H1 (cell line): Measurements from ENCODE around the gene MYRIP. TPM values are rescaled to one million over a fixed set of nuclear protein-coding genes. Genes with fewer than 3 reads are reported as not detected.

Source experiments
- CTCF ChIA-PET: fragments of 300-600 bp; sonication (Branson Sonifier 250); formaldehyde crosslinking; loops from one replicate; lab custom pipeline; 2021; ENCODE audit not compliant: partially characterized antibody; lab: Charles Lee
- POLR2A ChIA-PET: fragments of 300-600 bp; sonication (Branson Sonifier 250); formaldehyde crosslinking; loops from one replicate; lab custom pipeline; 2021; ENCODE audit warnings: inconsistent platforms; ENCODE audit not compliant: partially characterized antibody; lab: Charles Lee
- DNase-seq, 2 experiments: peaks; one replicate each; pipeline versions ENCODE4 v3.0.0 to v3.0.0-alpha.2; 2010 to 2022; ENCODE audit warnings: low spot score in 2 of 2, low read depth in 1 of 2, mixed read lengths in 1 of 2
- FAIRE-seq: peaks from 2 replicates; lab custom pipeline; 2011; peaks lifted over from hg19 to GRCh38; lab: Jason Lieb, UNC
- H2AFZ ChIP-seq: 2 replicates; pipeline ENCODE4 v1.8.1; 2012; ENCODE audit warnings: low read length, inconsistent platforms
- H2AK5ac ChIP-seq: 2 replicates; pipeline ENCODE4 v1.6.1; 2013; ENCODE audit warnings: low read depth, low read length
- H2BK120ac ChIP-seq: replicated peaks from 2 replicates; pipeline ENCODE3; 2013; ENCODE audit warnings: low read depth, low read length, inconsistent platforms
- H2BK12ac ChIP-seq: 2 replicates; pipeline ENCODE4 v1.6.1; 2013; ENCODE audit warnings: low read depth, low read length
- H2BK15ac ChIP-seq: 2 replicates; pipeline ENCODE4 v1.6.1; 2013; ENCODE audit warnings: low read length
- H2BK20ac ChIP-seq: 2 replicates; pipeline ENCODE4 v1.6.1; 2013; ENCODE audit warnings: low read length
- H2BK5ac ChIP-seq: 2 replicates; pipeline ENCODE4 v1.6.1; 2013; ENCODE audit warnings: low read depth, low read length
- H3K14ac ChIP-seq: 2 replicates; pipeline ENCODE4 v1.6.1; 2013; ENCODE audit warnings: inconsistent platforms; ENCODE audit not compliant: insufficient read length
- H3K18ac ChIP-seq: 2 replicates; pipeline ENCODE4 v1.6.1; 2013; ENCODE audit warnings: low read length; ENCODE audit errors: extremely low read depth
- H3K23ac ChIP-seq: 2 replicates; pipeline ENCODE4 v1.6.1; 2013; ENCODE audit warnings: inconsistent platforms; ENCODE audit not compliant: insufficient read length
- H3K23me2 ChIP-seq: 2 replicates; pipeline ENCODE4 v1.6.1; 2013; ENCODE audit warnings: low read depth, low read length
- H3K27ac ChIP-seq: 2 replicates; pipeline ENCODE4 v1.6.1; 2011; ENCODE audit warnings: low read depth, low read length, inconsistent platforms
- H3K27me3 ChIP-seq, 4 experiments: replicated peaks in 1 of 4; 1 replicate in 1 of 4; 2 replicates in 3 of 4; pipeline versions ENCODE4 v1.6.1 to v1.8.1; 2011 to 2013; ENCODE audit warnings: low read length in 3 of 4, mild to moderate bottlenecking in 3 of 4, inconsistent platforms in 2 of 4, mixed read lengths in 2 of 4, moderate library complexity in 1 of 4; ENCODE audit not compliant: control insufficient read depth in 3 of 4, insufficient read depth in 3 of 4; ENCODE audit errors: extremely low read depth in 1 of 4
- H3K36me3 ChIP-seq, 4 experiments: 2 replicates each; pipeline versions ENCODE4 v1.6.1 to v1.8.1; 2011 to 2013; ENCODE audit warnings: mild to moderate bottlenecking in 4 of 4, low read length in 3 of 4, moderate library complexity in 2 of 4, control low read depth in 1 of 4, inconsistent platforms in 1 of 4; ENCODE audit not compliant: insufficient read depth in 4 of 4, control insufficient read depth in 2 of 4
- H3K4ac ChIP-seq: replicated peaks from 2 replicates; pipeline ENCODE3; 2013; ENCODE audit warnings: low read length, low read depth, mixed read lengths, inconsistent platforms; ENCODE audit not compliant: insufficient read length
- H3K4me1 ChIP-seq, 4 experiments: replicated peaks in 1 of 4; 1 replicate in 1 of 4; 2 replicates in 3 of 4; pipeline versions ENCODE4 v1.6.1 to v1.8.1; 2011 to 2013; ENCODE audit warnings: low read length in 3 of 4, inconsistent platforms in 2 of 4, mixed read lengths in 1 of 4; ENCODE audit not compliant: insufficient read depth in 4 of 4, control insufficient read depth in 3 of 4
- H3K4me2 ChIP-seq, 2 experiments: 2 replicates each; pipeline versions ENCODE4 v1.6.1 to v1.8.1; 2011 to 2013; ENCODE audit warnings: low read depth in 2 of 2, low read length in 2 of 2, control low read depth in 1 of 2, inconsistent platforms in 1 of 2, mild to moderate bottlenecking in 1 of 2; ENCODE audit not compliant: insufficient read depth in 1 of 2
- H3K4me3 ChIP-seq, 4 experiments: fragments of 200-600, 300-600 bp in 1 of 4; sonication (generic), shearing (Covaris generic), sonication (Bioruptor Twin) in 1 of 4; 2 replicates each; pipeline versions ENCODE4 v1.5.1 to v1.8.1; 2011 to 2016; ENCODE audit warnings: low read length in 4 of 4, low read depth in 3 of 4, control low read depth in 2 of 4, inconsistent platforms in 2 of 4, mild to moderate bottlenecking in 2 of 4, mixed read lengths in 1 of 4, moderate library complexity in 1 of 4; ENCODE audit not compliant: insufficient read depth in 2 of 4; ENCODE audit errors: extremely low read depth in 1 of 4
- H3K56ac ChIP-seq: replicated peaks from 2 replicates; pipeline ENCODE3; 2013; ENCODE audit warnings: low read depth, mild to moderate bottlenecking, mixed read lengths, low read length, inconsistent platforms; ENCODE audit not compliant: insufficient read length
- H3K79me1 ChIP-seq: 2 replicates; pipeline ENCODE4 v1.6.1; 2013; ENCODE audit warnings: low read depth, low read length, control low read depth
- H3K79me2 ChIP-seq, 2 experiments: 2 replicates each; pipeline versions ENCODE4 v1.6.1 to v1.8.1; 2012 to 2013; ENCODE audit warnings: low read length in 2 of 2, mild to moderate bottlenecking in 2 of 2, inconsistent platforms in 1 of 2; ENCODE audit not compliant: insufficient read depth in 2 of 2, control insufficient read depth in 1 of 2
- H3K9ac ChIP-seq, 4 experiments: replicated peaks in 1 of 4; 1 replicate in 1 of 4; 2 replicates in 3 of 4; pipeline versions ENCODE4 v1.6.1 to v1.8.1; 2011 to 2013; ENCODE audit warnings: low read depth in 3 of 4, low read length in 3 of 4, control low read depth in 2 of 4, mild to moderate bottlenecking in 2 of 4, moderate library complexity in 2 of 4, inconsistent platforms in 1 of 4; ENCODE audit errors: extremely low read depth in 1 of 4
- H3K9me3 ChIP-seq, 2 experiments: 2 replicates each; pipeline versions ENCODE4 v1.6.1 to v1.8.1; 2012 to 2013; ENCODE audit warnings: mild to moderate bottlenecking in 2 of 2, moderate library complexity in 2 of 2, control low read depth in 1 of 2, inconsistent platforms in 1 of 2, low read depth in 1 of 2, low read length in 1 of 2, mixed read lengths in 1 of 2; ENCODE audit not compliant: insufficient read depth in 2 of 2
- H4K20me1 ChIP-seq, 2 experiments: replicated peaks in 1 of 2; 2 replicates each; pipeline versions ENCODE3 to v1.8.1; 2011 to 2013; ENCODE audit warnings: inconsistent platforms in 2 of 2, low read length in 2 of 2, mild to moderate bottlenecking in 1 of 2; ENCODE audit not compliant: insufficient read depth in 2 of 2, control insufficient read depth in 1 of 2
- H4K5ac ChIP-seq: 2 replicates; pipeline ENCODE4 v1.6.1; 2013; ENCODE audit warnings: low read length, low read depth, mixed read lengths, inconsistent platforms; ENCODE audit not compliant: insufficient read length
- H4K8ac ChIP-seq: 2 replicates; pipeline ENCODE4 v1.8.0; 2013; ENCODE audit warnings: mild to moderate bottlenecking, moderate library complexity, low read length, inconsistent platforms; ENCODE audit not compliant: insufficient read depth; ENCODE audit errors: extremely low read depth
- H4K91ac ChIP-seq: replicated peaks from 2 replicates; pipeline ENCODE3; 2013; ENCODE audit warnings: low read length, mixed read lengths, inconsistent platforms; ENCODE audit not compliant: insufficient read length
- ATF3 ChIP-seq: IDR thresholded peaks from 2 replicates; pipeline ENCODE4 v1.6.1; 2011; ENCODE audit warnings: low read depth, mild to moderate bottlenecking, low read length; ENCODE audit not compliant: insufficient read depth
- CEBPB ChIP-seq: IDR thresholded peaks from 2 replicates; pipeline ENCODE4 v1.6.1; 2012; ENCODE audit warnings: low read depth, low read length
- CHD1 ChIP-seq: IDR thresholded peaks from 2 replicates; pipeline ENCODE4 v1.6.1; 2012; ENCODE audit warnings: low read depth, low read length, improper control_type of control experiment
- CREB1 ChIP-seq: IDR thresholded peaks from 2 replicates; pipeline ENCODE4 v1.6.1; 2012; ENCODE audit warnings: inconsistent platforms
- CTBP2 ChIP-seq: IDR thresholded peaks from 2 replicates; pipeline ENCODE4 v1.7.0; 2011; ENCODE audit warnings: borderline replicate concordance, mild to moderate bottlenecking, moderate library complexity, mixed read lengths, low read length; ENCODE audit not compliant: insufficient read depth, insufficient read length
- EP300 ChIP-seq, 2 experiments: IDR thresholded peaks; 1 replicate in 1 of 2; 2 replicates in 1 of 2; pipeline ENCODE4 v1.6.1; 2011 to 2012; ENCODE audit warnings: low read depth in 2 of 2, low read length in 2 of 2, mild to moderate bottlenecking in 2 of 2, borderline replicate concordance in 1 of 2, inconsistent platforms in 1 of 2, moderate library complexity in 1 of 2
- NANOG ChIP-seq: IDR thresholded peaks from 2 replicates; pipeline ENCODE4 v1.6.1; 2011; ENCODE audit warnings: low read length, low read depth, mild to moderate bottlenecking, inconsistent platforms; ENCODE audit not compliant: insufficient read depth, poor library complexity, severe bottlenecking
- POLR2AphosphoS5 ChIP-seq: IDR thresholded peaks from 2 replicates; pipeline ENCODE4 v1.6.1; 2011; ENCODE audit warnings: low read depth, low read length
- POU5F1 ChIP-seq: IDR thresholded peaks from 2 replicates; pipeline ENCODE4 v1.6.1; 2011; ENCODE audit warnings: low read depth, mild to moderate bottlenecking, low read length, moderate library complexity
- RBBP5 ChIP-seq: IDR thresholded peaks from 2 replicates; pipeline ENCODE4 v1.7.1; 2012; ENCODE audit warnings: low read depth, mild to moderate bottlenecking, inconsistent platforms, low read length, moderate library complexity, borderline replicate concordance
- SAP30 ChIP-seq: fragments of 300-600 bp; sonication (generic); IDR thresholded peaks from 2 replicates; pipeline ENCODE4 v1.7.1; 2012; ENCODE audit warnings: low read length, moderate library complexity, mild to moderate bottlenecking, inconsistent platforms; ENCODE audit not compliant: insufficient read depth, insufficient replicate concordance
- SIRT6 ChIP-seq: IDR thresholded peaks from one replicate; pipeline ENCODE4 v1.7.1; 2012; ENCODE audit warnings: low read length, inconsistent platforms
- SP1 ChIP-seq: IDR thresholded peaks from 2 replicates; pipeline ENCODE4 v1.6.1; 2011; ENCODE audit warnings: low read depth, low read length
- TAF1 ChIP-seq: IDR thresholded peaks from 2 replicates; pipeline ENCODE4 v1.6.1; 2011; ENCODE audit warnings: mild to moderate bottlenecking, low read depth, low read length
- TBP ChIP-seq: IDR thresholded peaks from 2 replicates; pipeline ENCODE4 v1.6.1; 2011; ENCODE audit warnings: low read depth, low read length, improper control_type of control experiment
- TEAD4 ChIP-seq: IDR thresholded peaks from 2 replicates; pipeline ENCODE4 v1.6.1; 2012; ENCODE audit warnings: low read depth, low read length, inconsistent platforms, mixed read lengths
- polyA plus RNA-seq, 7 experiments: library from polyadenylated mRNA; depleted of rRNA in 3 of 7; stranded (reverse) in 5 of 7; unstranded in 2 of 7; fragments of >200 nt in 5 of 7; fragments of 200-250 nt in 2 of 7; gene quantifications; 1 replicate in 5 of 7; 2 replicates in 1 of 7; 4 replicates in 1 of 7; pipeline versions ENCODE4 v1.2.1 to v1.2.3, GENCODE V29; 2011 to 2013; ENCODE audit warnings: missing spikeins in 2 of 7, mixed read lengths in 2 of 7
- total RNA-seq: library from RNA; stranded (reverse); fragmentation: NEBNext Ultra II Directional; extraction: Animal tissue kit (Norgen Biotek cat#: 25700); gene quantifications from 2 replicates; pipeline ENCODE4 v1.2.1, GENCODE V29; 2021

Gene MYRIP
- total and polyA plus RNA-seq, 2 of the 8 experiments (the other 6 are each of a cell fraction or from before 2014, with no cell fraction given) = 0.54 to 4.3 TPM

- no peaks in the 10 kb centered on the region for H3K27me3 ChIP-seq
- H2BK120ac ChIP-seq = no peak overlapping the region
- no peak overlapping the region for H3K23ac ChIP-seq
- no peaks in the 10 kb centered on the region for H3K79me2 ChIP-seq
- H3K23me2 ChIP-seq = no peaks in the 10 kb centered on the region
- no peak overlapping the region for H2AK5ac ChIP-seq
- no peaks in the 10 kb centered on the region for H3K79me1 ChIP-seq
- no peak overlapping the region for H2BK15ac ChIP-seq
- H3K4me2 ChIP-seq = no peak overlapping the region
- H3K18ac ChIP-seq = no peak overlapping the region
- H4K20me1 ChIP-seq = no peaks in the 10 kb centered on the region
- POLR2A ChIA-PET = no interaction called here
- no peak overlapping the region for H3K27ac ChIP-seq
- H4K5ac ChIP-seq = no peak overlapping the region
- H3K4ac ChIP-seq = no peak overlapping the region
- FAIRE-seq = no peak
- no peak overlapping the region for H2BK12ac ChIP-seq
- CTCF ChIA-PET = interaction anchor here (0.8 to 2.3 kb wide), 4 partner anchors 8 to 49 kb away, joined by 3 to 12 read pairs (median 4); no protein-coding TSS in a partner anchor
- H2BK20ac ChIP-seq = no peak overlapping the region
- TF ChIP-seq TBP (no peak), EP300 (IDR thresholded peaks at IDR 0.05; ENCODE audit: borderline replicate concordance in 1 of 2, low read depth in 2 of 2, low read length in 2 of 2) (no peak), TEAD4 (no peak), POLR2AphosphoS5 (no peak), SAP30 (no peak), POU5F1 (no peak), RBBP5 (no peak), SIRT6 (no peak), CHD1 (no peak), NANOG (no peak), ATF3 (no peak), SP1 (no peak), CTBP2 (no peak), TAF1 (no peak), CEBPB (no peak), CREB1 (no peak)
- H3K4me1 ChIP-seq = no peaks in the 10 kb centered on the region
- no peak overlapping the region for H2BK5ac ChIP-seq
- no peaks in the 10 kb centered on the region for H3K9me3 ChIP-seq
- H3K9ac ChIP-seq = no peak overlapping the region
- H2AFZ ChIP-seq = no peak overlapping the region
- no peak overlapping the region for H4K8ac ChIP-seq
- no peak overlapping the region for H3K14ac ChIP-seq
- no peaks in the 10 kb centered on the region for H3K36me3 ChIP-seq
- no peak overlapping the region for H3K4me3 ChIP-seq
- no peak for DNase-seq
- H4K91ac ChIP-seq = no peak overlapping the region
- no peak overlapping the region for H3K56ac ChIP-seq
These were observed 421.0 kb downstream of the MYRIP start for GRCh38 chr3:40230382-40230781.
